ENCODE data around the gene CPT1A. TPM values are rescaled to one million over a fixed set of nuclear protein-coding genes. Genes with fewer than 3 reads are reported as not detected.

The CPT1A gene
- total RNA-seq, 4 donors from 2014 or later: 32.9 to 84.9 (median 49.2) TPM

DNA sequence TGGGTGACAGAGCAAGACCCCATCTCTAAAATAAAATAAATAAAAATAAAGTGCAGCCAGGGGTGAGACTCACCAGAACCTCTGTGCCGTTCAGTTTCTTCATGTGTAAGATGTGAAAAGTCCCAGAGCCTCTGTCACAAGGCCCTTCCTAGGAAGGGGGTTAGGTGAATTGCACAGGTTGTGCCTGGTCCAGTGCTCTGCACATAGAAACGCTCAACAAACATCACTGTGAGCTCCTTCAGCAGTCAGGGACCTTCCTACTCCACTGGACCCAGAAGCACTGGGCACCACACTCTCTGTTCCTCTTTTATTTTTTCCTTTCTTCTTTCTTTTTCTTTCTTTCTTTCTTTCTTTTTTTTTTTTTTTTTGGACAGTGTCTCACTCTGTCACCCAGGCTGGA lies 39.6 kb upstream of the CPT1A start:
- Histone ChIP-seq H3K4me3 (no peak overlapping the region), H3K36me3 (peaks cover 0 to 37% (median 0%) of the 10 kb centered on the region in 3 donors), H3K9me3 (no peaks in the 10 kb centered on the region), H3K27ac (no peak overlapping the region), H3K27me3 (no peaks in the 10 kb centered on the region), H3K4me1 (no peaks in the 10 kb centered on the region)
- DNase-seq (ENCODE audit: low spot score in 2 of 2): no peak
- WGBS, 2 donors: 94 to 97% methylated on average over 2 of the region's 2 CpGs
- TF ChIP-seq EP300 (IDR thresholded peaks at IDR 0.05) (no peak), POLR2A (IDR thresholded peaks at IDR 0.05) (no peak)
- TF ChIP-seq, protein P1, sequence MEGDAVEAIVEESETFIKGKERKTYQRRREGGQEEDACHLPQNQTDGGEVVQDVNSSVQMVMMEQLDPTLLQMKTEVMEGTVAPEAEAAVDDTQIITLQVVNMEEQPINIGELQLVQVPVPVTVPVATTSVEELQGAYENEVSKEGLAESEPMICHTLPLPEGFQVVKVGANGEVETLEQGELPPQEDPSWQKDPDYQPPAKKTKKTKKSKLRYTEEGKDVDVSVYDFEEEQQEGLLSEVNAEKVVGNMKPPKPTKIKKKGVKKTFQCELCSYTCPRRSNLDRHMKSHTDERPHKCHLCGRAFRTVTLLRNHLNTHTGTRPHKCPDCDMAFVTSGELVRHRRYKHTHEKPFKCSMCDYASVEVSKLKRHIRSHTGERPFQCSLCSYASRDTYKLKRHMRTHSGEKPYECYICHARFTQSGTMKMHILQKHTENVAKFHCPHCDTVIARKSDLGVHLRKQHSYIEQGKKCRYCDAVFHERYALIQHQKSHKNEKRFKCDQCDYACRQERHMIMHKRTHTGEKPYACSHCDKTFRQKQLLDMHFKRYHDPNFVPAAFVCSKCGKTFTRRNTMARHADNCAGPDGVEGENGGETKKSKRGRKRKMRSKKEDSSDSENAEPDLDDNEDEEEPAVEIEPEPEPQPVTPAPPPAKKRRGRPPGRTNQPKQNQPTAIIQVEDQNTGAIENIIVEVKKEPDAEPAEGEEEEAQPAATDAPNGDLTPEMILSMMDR (IDR thresholded peaks at IDR 0.05): no peak

DNA sequence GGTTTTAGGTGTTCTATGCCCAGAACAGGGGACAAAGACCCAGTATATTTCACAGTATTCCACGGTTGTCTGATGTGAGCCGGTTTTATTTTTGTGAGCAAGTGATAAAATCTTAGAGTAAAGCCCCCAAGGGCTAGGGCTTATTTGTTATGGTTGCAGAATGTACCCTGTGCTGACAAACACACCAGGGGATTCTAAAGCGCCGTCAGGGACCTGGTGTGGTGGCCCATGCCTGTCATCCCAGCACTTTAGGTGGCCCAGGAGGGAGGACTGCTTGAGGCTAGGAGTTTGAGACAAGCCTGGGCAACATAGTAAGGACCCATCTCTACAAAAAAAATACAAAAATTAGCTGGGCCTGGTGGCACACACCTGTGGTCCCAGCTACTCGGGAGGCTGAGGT lies 39.1 kb upstream of the CPT1A start:
- Histone ChIP-seq H3K9me3 (no peaks in the 10 kb centered on the region), H3K27ac (no peak overlapping the region), H3K4me3 (no peak overlapping the region), H3K4me1 (no peaks in the 10 kb centered on the region), H3K36me3 (peaks cover 0 to 37% (median 0%) of the 10 kb centered on the region in 3 donors), H3K27me3 (no peaks in the 10 kb centered on the region)
- DNase-seq (ENCODE audit: low spot score in 2 of 2): no peak
- 88 to 89% methylated on average over 5 of the region's 5 CpGs for WGBS, 2 donors
- TF ChIP-seq, protein P1 (IDR thresholded peaks at IDR 0.05): no peak
- no peak for TF ChIP-seq EP300 (IDR thresholded peaks at IDR 0.05)
- no peak for TF ChIP-seq POLR2A (IDR thresholded peaks at IDR 0.05)

DNA sequence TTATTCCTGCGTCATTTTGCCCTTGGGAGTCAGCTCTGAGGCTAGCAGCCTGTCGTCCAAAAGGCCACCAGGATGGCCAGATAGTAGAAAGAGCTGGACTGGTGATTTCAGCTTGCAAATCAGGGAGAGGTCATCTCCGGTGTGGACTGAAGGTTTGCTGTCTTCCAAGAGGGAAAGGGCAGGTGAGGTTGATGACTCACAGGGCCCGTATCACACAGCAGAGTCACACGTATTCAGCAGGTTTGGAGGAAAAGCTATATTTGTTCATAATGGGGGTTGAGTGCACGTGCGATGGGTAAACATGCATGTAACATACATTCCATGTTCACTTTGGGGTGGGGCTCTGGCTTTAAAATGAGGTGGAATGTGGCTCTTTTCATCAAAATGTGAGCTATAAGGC lies 36.3 kb upstream of the CPT1A start:
- no peaks in the 10 kb centered on the region for H3K27me3 ChIP-seq
- no peak overlapping the region for H3K27ac ChIP-seq
- no peaks in the 10 kb centered on the region for H3K9me3 ChIP-seq
- no peak for DNase-seq (ENCODE audit: low spot score in 2 of 2)
- H3K4me3 ChIP-seq: no peak overlapping the region
- WGBS, 2 donors: 80 to 85% methylated on average over 7 of the region's 7 CpGs
- TF ChIP-seq, protein P1 (IDR thresholded peaks at IDR 0.05): no peak
- TF ChIP-seq POLR2A (IDR thresholded peaks at IDR 0.05) (no peak), EP300 (IDR thresholded peaks at IDR 0.05) (no peak)
- no peaks in the 10 kb centered on the region for H3K4me1 ChIP-seq
- H3K36me3 ChIP-seq: peaks cover 0 to 27% (median 0%) of the 10 kb centered on the region in 3 donors

DNA sequence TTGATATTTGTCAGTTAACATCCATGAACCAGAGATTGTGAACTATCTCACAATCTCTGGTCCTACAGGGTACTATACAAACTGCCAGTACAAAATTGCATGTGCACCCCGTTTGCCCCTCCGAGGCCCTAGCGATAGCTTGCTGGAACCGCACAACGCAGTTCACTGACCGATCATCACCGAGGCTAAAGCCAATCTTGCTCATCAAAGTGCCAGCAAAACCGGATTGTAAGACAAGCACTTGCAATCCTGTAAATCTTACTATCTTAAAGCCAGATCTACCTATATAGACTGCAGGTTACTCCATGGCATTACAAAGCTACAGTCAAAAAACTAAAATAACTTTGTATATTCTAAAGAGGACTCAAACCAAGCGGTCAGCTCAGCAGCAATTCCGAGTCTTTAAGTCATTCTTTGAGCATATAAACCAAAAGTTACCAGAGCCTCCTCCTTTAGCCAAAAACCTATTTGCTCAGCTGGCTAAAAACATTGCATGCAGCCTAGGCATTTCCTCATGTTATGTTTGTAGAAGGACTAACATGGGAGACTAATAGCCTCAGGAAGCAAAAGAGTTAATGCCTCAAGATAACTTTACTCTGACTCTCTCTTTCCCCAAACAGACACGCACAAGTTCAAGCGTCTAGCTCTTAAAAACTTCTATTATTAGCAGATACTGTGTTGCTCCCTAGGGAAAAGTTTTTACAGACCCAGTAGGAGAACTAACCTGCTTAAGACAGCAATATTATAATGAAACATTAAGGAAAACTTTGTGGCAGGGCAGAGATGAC lies 30.7 kb upstream of the CPT1A start:
- H3K27me3 ChIP-seq: no peaks in the 10 kb centered on the region
- no peak overlapping the region for H3K27ac ChIP-seq
- no peak overlapping the region for H3K4me3 ChIP-seq
- peaks cover 0 to 16% (median 0%) of the 10 kb centered on the region in 4 donors for H3K4me1 ChIP-seq
- TF ChIP-seq POLR2A (IDR thresholded peaks at IDR 0.05) (no peak), EP300 (IDR thresholded peaks at IDR 0.05) (no peak)
- TF ChIP-seq, protein P1 (IDR thresholded peaks at IDR 0.05): no peak
- 65 to 69% methylated on average over 12 of the region's 12 CpGs for WGBS, 2 donors
- no peaks in the 10 kb centered on the region for H3K36me3 ChIP-seq
- DNase-seq (ENCODE audit: low spot score in 2 of 2): no peak
- H3K9me3 ChIP-seq: no peaks in the 10 kb centered on the region

DNA sequence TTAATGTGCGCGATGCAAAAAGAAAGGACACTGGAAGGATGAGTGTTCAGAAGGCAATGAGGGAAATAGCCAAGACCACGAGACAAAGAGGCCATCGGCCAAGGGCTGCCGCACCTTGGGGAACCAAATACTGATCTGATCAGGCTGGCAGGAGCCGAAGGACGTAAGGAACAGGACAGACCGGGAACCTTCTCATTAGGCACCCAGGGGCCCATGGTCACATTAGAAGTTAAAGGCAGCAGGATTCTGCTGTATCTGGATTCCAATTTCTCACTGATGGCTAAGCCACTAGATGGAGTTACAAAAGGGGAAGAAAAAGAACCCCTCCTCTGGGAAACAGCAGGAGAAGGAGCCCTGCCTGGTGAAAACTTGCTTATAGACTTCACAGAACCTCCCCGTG lies 28.8 kb upstream of the CPT1A start:
- Histone ChIP-seq H3K9me3 (no peaks in the 10 kb centered on the region), H3K4me3 (peak overlapping the region; percentile 33 to 53 (median 38)), H3K36me3 (peaks cover 0 to under 1% (median 0%) of the 10 kb centered on the region in 3 donors), H3K27ac (peak overlapping the region in 1 of 4 donors; percentile 15), H3K27me3 (no peaks in the 10 kb centered on the region), H3K4me1 (peaks cover 0 to 16% (median 0%) of the 10 kb centered on the region in 4 donors)
- DNase-seq (ENCODE audit: low spot score in 2 of 2): no peak
- WGBS, 2 donors: 36 to 60% methylated on average over 9 of the region's 9 CpGs
- TF ChIP-seq EP300 (IDR thresholded peaks at IDR 0.05) (no peak), POLR2A (IDR thresholded peaks at IDR 0.05) (no peak)
- TF ChIP-seq, protein P1 (IDR thresholded peaks at IDR 0.05): no peak
